Fibroblast of peridontal ligament (primary cell): Measurements from ENCODE around the gene CRB2.
A peak's percentile ranks its signal among the peaks of the same experiment; 100 is the strongest.
"Not testable (repeated sequence)": the region's sequence is repeated elsewhere in the genome, so short reads cannot be mapped to it uniquely, and the experiment has no call there.

Experiments used
- DNase-seq: peaks from one replicate; pipeline ENCODE4 v3.0.0-alpha.2; 2010; ENCODE audit errors: extremely low read depth

Gene CRB2

GRCh38 chr9:123380852-123381705, 25.1 kb downstream of the CRB2 start:
- DNase-seq, result no peak

GRCh38 chr9:123382653-123383511, 26.9 kb downstream of the CRB2 start:
- no peak for DNase-seq

- no peak for DNase-seq
Observed at GRCh38 chr9:123383512-123384170, 27.6 kb downstream of the CRB2 start.

- DNase-seq, result no peak
Observed at GRCh38 chr9:123387686-123388085, 31.7 kb downstream of the CRB2 start.

- no peak for DNase-seq
Observed at GRCh38 chr9:123389070-123389469, 33.1 kb downstream of the CRB2 start.

GRCh38 chr9:123389698-123390097, 33.7 kb downstream of the CRB2 start:
- DNase-seq, result no peak

- DNase-seq, result no peak
Observed at GRCh38 chr9:123390337-123391135, 34.5 kb downstream of the CRB2 start.

GRCh38 chr9:123391233-123391632, 35.2 kb downstream of the CRB2 start:
- DNase-seq, result no peak

- no peak for DNase-seq
Observed at GRCh38 chr9:123391946-123392345, 35.9 kb downstream of the CRB2 start.

GRCh38 chr9:123392802-123393201, 36.8 kb downstream of the CRB2 start:
- no peak for DNase-seq

GRCh38 chr9:123394291-123395235, 38.6 kb downstream of the CRB2 start:
- DNase-seq, result no peak

- no peak for DNase-seq
Observed at GRCh38 chr9:123395276-123395688, 39.3 kb downstream of the CRB2 start.

GRCh38 chr9:123395689-123396511, 39.9 kb downstream of the CRB2 start:
- no peak for DNase-seq

GRCh38 chr9:123397975-123398374, 42.0 kb downstream of the CRB2 start:
- no peak for DNase-seq

GRCh38 chr9:123398938-123399337, 42.9 kb downstream of the CRB2 start:
- not testable (repeated sequence) for DNase-seq

- DNase-seq, result no peak
Observed at GRCh38 chr9:123399803-123400378, 43.9 kb downstream of the CRB2 start.

- DNase-seq, result no peak
Observed at GRCh38 chr9:123400926-123401503, 45.0 kb downstream of the CRB2 start.

- peak; percentile 68 for DNase-seq
Observed at GRCh38 chr9:123401879-123402513, 46.0 kb downstream of the CRB2 start.
